Stomach (tissue), 4 donors: ENCODE measurements around the gene FUT2.

Experiments used
- EP300 ChIP-seq: sonication (generic); formaldehyde crosslinking; IDR thresholded peaks from one replicate; pipeline ENCODE4 v1.6.1; 2017; ENCODE audit warnings: antibody characterized with exemption
- POLR2A ChIP-seq, 4 donors: fragments of 450-650 bp; IDR thresholded peaks; one replicate each; pipeline ENCODE4 v1.6.1; 2016; ENCODE audit warnings: antibody characterized with exemption in 4 of 4, control low read depth in 2 of 4, mild to moderate bottlenecking in 1 of 4, moderate library complexity in 1 of 4
- TF ChIP-seq, protein P1 (sequence below), 7 experiments: fragments of 450-650 bp in 4 of 7; fragments of 200-600 bp in 3 of 7; sonication (generic) in 3 of 7; IDR thresholded peaks; one replicate each; pipeline ENCODE4 v1.5.1; 2016 to 2019; ENCODE audit warnings: antibody characterized with exemption in 7 of 7, control low read depth in 2 of 7, mild to moderate bottlenecking in 1 of 7

DNA sequence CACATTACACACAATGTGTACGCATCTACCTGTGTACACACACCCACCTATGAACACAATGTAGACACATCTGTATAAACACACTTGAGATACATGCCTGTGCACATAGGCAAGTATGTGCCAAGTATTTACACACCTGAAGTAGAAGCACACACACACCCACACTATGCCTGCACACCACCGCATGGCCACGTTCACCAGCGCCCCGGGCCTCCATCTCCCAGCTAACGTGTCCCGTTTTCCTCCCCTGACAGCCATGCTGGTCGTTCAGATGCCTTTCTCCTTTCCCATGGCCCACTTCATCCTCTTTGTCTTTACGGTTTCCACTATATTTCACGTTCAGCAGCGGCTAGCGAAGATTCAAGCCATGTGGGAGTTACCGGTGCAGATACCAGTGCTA lies 6.9 kb downstream of the FUT2 start:
- TF ChIP-seq, protein P1, sequence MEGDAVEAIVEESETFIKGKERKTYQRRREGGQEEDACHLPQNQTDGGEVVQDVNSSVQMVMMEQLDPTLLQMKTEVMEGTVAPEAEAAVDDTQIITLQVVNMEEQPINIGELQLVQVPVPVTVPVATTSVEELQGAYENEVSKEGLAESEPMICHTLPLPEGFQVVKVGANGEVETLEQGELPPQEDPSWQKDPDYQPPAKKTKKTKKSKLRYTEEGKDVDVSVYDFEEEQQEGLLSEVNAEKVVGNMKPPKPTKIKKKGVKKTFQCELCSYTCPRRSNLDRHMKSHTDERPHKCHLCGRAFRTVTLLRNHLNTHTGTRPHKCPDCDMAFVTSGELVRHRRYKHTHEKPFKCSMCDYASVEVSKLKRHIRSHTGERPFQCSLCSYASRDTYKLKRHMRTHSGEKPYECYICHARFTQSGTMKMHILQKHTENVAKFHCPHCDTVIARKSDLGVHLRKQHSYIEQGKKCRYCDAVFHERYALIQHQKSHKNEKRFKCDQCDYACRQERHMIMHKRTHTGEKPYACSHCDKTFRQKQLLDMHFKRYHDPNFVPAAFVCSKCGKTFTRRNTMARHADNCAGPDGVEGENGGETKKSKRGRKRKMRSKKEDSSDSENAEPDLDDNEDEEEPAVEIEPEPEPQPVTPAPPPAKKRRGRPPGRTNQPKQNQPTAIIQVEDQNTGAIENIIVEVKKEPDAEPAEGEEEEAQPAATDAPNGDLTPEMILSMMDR (IDR thresholded peaks at IDR 0.05): no peak
- TF ChIP-seq EP300 (no peak), POLR2A (IDR thresholded peaks at IDR 0.05) (no peak)
